ENCODE measurements around the gene RHBDF2. TPM values are rescaled to one million over a fixed set of nuclear protein-coding genes. Genes with fewer than 3 reads are reported as not detected.

RHBDF2 gene
- total RNA-seq, 4 donors from 2014 or later, result 11.4 to 29.8 (median 23.3) TPM

- ATAC-seq (no peak), DNase-seq (no peak)
- Histone ChIP-seq H3K4me1 (peaks cover 9 to 17% of the 10 kb centered on the region in 2 donors), H3K4me3 (no peak overlapping the region), H3K36me3 (peaks cover 0 to 8% of the 10 kb centered on the region in 2 donors), H3K27me3 (no peaks in the 10 kb centered on the region), H3K27ac (no peak overlapping the region), H3K9me3 (no peaks in the 10 kb centered on the region)
- intact Hi-C loops (cut with DNase I; ENCODE audit: low total_unique reads), result no loop called here
- in situ Hi-C loops (cut with MboI; ENCODE audit: low sequenced_read_pairs in 4 of 4), result no loop called here
- TF ChIP-seq, protein P1, sequence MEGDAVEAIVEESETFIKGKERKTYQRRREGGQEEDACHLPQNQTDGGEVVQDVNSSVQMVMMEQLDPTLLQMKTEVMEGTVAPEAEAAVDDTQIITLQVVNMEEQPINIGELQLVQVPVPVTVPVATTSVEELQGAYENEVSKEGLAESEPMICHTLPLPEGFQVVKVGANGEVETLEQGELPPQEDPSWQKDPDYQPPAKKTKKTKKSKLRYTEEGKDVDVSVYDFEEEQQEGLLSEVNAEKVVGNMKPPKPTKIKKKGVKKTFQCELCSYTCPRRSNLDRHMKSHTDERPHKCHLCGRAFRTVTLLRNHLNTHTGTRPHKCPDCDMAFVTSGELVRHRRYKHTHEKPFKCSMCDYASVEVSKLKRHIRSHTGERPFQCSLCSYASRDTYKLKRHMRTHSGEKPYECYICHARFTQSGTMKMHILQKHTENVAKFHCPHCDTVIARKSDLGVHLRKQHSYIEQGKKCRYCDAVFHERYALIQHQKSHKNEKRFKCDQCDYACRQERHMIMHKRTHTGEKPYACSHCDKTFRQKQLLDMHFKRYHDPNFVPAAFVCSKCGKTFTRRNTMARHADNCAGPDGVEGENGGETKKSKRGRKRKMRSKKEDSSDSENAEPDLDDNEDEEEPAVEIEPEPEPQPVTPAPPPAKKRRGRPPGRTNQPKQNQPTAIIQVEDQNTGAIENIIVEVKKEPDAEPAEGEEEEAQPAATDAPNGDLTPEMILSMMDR (IDR thresholded peaks at IDR 0.05 in 4 of 5, conservative IDR thresholded peaks at IDR 0.05 in 1 of 5), result no peak
- no peak for TF ChIP-seq POLR2A (IDR thresholded peaks at IDR 0.05)
These were observed 11.0 kb downstream of the RHBDF2 start for GRCh38 chr17:76490112-76490710.

GRCh38 chr17:76487451-76488192 is 13.6 kb downstream of the RHBDF2 start:
- no peak overlapping the region for H3K4me3 ChIP-seq
- ATAC-seq, result no peak
- in situ Hi-C loops (cut with MboI; ENCODE audit: low sequenced_read_pairs in 4 of 4) (no loop called here), intact Hi-C loops (cut with DNase I; ENCODE audit: low total_unique reads) (no loop called here)
- peaks cover 0 to 8% of the 10 kb centered on the region in 2 donors for H3K36me3 ChIP-seq
- DNase-seq, result no peak
- peaks cover 3 to 5% of the 10 kb centered on the region in 2 donors for H3K4me1 ChIP-seq
- H3K9me3 ChIP-seq, result no peaks in the 10 kb centered on the region
- TF ChIP-seq, protein P1 (IDR thresholded peaks at IDR 0.05 in 4 of 5, conservative IDR thresholded peaks at IDR 0.05 in 1 of 5), result no peak
- no peak for TF ChIP-seq POLR2A (IDR thresholded peaks at IDR 0.05)
- H3K27me3 ChIP-seq, result no peaks in the 10 kb centered on the region
- H3K27ac ChIP-seq, result peak overlapping the region in 1 of 4 donors; percentile 14

DNA sequence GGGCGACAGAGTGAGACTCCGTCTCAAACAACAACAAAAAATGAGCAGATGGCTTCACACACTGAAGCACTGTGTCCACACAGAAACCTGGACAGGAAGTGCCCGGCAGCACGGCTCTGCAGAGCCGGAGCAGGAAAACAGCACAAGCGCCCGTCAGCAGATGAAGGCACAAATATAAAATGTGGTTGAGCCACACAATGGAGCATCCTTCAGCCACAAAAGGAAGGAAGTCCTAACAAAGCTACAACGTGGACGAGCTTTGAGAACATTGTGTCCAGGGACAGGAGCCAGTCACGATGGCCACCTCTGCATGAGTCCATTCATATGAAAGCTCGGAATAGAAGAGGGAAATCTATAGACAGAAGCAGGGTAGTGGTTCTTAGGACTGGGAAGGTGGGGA is 15.7 kb downstream of the RHBDF2 start:
- Histone ChIP-seq H3K9me3 (no peaks in the 10 kb centered on the region), H3K27me3 (no peaks in the 10 kb centered on the region), H3K27ac (peak overlapping the region; percentile 47 to 70 (median 56)), H3K4me3 (no peak overlapping the region), H3K4me1 (peaks cover 0 to 1% of the 10 kb centered on the region in 2 donors), H3K36me3 (peaks cover 0 to 14% of the 10 kb centered on the region in 2 donors)
- TF ChIP-seq POLR2A (IDR thresholded peaks at IDR 0.05), result peak in 1 of 2 donors; percentile 50
- TF ChIP-seq, protein P1 (IDR thresholded peaks at IDR 0.05 in 4 of 5, conservative IDR thresholded peaks at IDR 0.05 in 1 of 5), result no peak
- ATAC-seq (peak; percentile 62 to 84), DNase-seq (peak; percentile 33 to 37)
- in situ Hi-C loops (cut with MboI; ENCODE audit: low sequenced_read_pairs in 4 of 4), result no loop called here
- intact Hi-C loops (cut with DNase I; ENCODE audit: low total_unique reads), result no loop called here

DNA sequence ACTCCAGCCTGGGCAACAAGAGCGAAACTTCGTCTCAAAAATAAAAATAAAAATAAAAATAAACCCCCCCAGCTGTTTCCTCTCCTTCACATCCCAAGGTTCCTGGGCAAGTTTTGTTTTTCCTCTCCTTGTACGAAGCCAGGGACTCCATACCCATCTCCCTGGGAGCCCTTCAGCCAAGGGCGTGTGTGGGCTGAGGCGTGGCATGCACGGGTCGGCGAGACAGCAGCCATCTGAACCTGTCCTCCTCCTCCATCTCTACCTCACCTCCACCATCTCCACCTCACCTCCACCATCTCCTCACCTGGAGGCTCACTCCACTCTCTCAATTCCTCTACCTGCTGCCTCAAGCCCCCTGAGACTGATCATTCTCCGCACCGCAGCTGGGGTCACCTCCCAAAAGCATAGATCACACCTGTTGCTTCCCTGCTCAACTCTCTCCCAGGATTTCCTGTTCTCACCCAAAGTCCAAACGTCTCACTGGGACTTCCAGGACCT is 16.9 kb downstream of the RHBDF2 start:
- DNase-seq, result no peak
- peaks cover 0 to 19% of the 10 kb centered on the region in 2 donors for H3K36me3 ChIP-seq
- in situ Hi-C loops (cut with MboI; ENCODE audit: low sequenced_read_pairs in 4 of 4), result no loop called here
- intact Hi-C loops (cut with DNase I; ENCODE audit: low total_unique reads), result no loop called here
- H3K4me3 ChIP-seq, result no peak overlapping the region
- H3K27ac ChIP-seq, result peak overlapping the region in 3 of 4 donors; percentile 18 to 64 (median 60)
- H3K4me1 ChIP-seq, result no peaks in the 10 kb centered on the region
- no peak for ATAC-seq
- no peaks in the 10 kb centered on the region for H3K9me3 ChIP-seq
- TF ChIP-seq, protein P1 (IDR thresholded peaks at IDR 0.05 in 4 of 5, conservative IDR thresholded peaks at IDR 0.05 in 1 of 5), result no peak
- no peak for TF ChIP-seq POLR2A (IDR thresholded peaks at IDR 0.05)
- no peaks in the 10 kb centered on the region for H3K27me3 ChIP-seq
